HG03354 (cell line): ENCODE measurements around the gene ACR.
"Not testable (repeated sequence)": the region's sequence is repeated elsewhere in the genome, so short reads cannot be mapped to it uniquely, and the experiment has no call there.

Source experiments
- ATAC-seq: cut with Tn5 transposase; IDR thresholded peaks from one replicate; pipeline ENCODE4 v1.9.1; 2021; ENCODE audit warnings: mild to moderate bottlenecking; ENCODE audit not compliant: unreplicated experiment, poor library complexity, severe bottlenecking

Gene ACR

GRCh38 chr22:50730013-50730891, 7.8 kb upstream of the ACR start:
- no peak for ATAC-seq

- no peak for ATAC-seq
These were observed 6.9 kb upstream of the ACR start for GRCh38 chr22:50730941-50731661.

DNA sequence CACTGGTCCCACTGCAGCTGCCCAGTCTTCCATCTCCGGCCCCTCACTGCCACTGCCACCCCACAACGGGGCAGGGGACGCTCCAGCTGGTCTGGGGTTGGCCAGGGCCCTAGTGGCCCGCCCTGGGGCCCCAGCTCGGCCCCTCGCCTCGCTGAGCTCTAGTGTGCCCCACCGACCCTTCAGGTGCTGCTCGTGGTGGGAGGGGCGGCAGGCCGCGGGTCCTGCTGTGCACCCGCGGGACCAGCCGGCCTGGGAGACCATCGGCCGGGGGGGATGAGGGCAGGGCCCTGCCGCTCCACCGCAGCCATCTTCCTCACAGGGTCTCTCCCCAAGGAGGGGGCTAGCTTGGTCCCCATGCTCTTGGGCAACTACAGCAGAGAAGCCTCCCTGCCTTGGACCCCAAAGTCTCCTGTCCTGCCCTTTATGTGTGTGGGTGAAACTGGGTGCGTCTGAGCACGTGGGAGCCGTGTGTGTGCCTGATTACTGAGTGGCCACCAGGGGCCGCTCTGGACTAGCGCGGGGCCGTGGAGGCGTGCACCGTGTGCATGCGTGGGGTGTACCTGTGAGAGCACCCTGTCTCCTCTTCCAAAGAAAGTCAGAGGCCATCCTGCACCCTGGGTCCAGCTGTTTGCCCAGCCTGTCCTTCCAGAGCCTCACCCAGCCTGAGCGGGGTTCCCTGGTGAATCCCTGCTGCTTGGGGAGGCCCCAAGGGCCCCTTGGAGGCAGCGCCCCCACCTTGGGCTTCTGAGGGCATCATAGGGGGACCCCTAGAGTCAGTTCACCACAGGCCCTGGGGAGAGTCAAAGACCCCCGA, 6.0 kb upstream of the ACR start:
- ATAC-seq, result no peak

GRCh38 chr22:50732681-50733080, 5.3 kb upstream of the ACR start:
- ATAC-seq, result no peak

GRCh38 chr22:50733521-50734342, 4.3 kb upstream of the ACR start:
- no peak for ATAC-seq

DNA sequence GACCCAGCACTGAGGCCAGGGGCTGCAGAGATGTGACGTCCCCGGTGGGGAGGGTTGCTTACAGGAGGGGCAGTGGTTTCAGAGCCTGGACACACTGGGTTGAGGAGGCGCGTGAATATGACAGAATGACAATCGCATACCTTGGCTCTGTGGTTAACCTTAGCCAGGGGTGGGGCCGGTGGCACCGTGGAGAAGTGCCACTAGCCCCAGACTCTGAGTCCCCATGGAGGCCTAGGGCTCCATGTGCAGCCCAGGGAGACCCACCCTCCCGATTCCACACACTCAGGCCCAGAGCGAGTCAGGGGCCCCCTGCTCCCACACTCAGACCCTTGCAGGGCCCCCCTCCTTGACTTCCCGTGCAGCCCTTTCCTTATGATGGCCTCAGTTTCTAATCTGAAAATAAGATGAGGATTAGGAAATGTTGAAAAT, 3.6 kb upstream of the ACR start:
- ATAC-seq, result no peak

- no peak for ATAC-seq
These were observed 2.8 kb upstream of the ACR start for GRCh38 chr22:50734986-50735738.

DNA sequence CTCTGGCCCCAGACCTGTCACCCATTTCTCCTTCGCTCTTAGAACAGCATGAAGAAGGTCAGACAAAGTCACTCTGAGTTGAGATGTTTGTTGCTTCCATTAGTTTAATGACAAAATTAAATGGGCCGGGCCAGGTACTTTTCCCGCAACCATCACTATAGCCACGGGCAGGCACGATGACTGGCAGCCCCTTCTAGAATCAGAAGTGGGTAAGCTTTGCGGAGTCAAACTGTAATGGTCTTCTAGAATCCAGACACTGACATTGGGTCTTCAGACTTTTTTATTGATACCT, 2.3 kb upstream of the ACR start:
- no peak for ATAC-seq

DNA sequence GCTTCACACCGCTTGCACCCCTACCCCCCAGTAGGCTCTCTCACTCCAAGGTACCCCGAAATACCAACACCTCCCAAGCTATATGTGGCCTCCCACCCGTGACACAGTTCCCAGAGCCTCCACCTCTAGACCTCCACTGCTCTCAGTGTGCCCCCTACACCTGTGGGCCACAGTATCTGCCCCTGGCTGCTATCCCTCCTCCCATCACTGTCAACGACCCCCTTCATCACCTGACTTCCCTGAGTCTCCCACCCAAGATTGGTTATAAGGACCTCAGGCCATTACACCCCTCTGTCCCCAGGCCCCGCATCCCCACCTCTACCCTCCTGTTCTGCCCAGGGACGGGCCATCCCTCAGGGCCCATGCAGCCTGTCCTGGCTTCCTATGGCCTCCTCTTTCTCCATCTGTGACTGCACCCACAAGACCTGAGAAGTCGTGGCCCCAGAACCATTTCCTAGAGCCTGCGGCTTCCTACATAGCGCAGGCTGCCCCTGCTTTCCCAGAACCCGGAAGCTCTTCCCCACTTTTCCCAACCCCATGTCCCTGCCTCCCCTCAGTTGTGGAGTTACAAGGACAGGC, 734 bp downstream of the ACR start:
- no peak for ATAC-seq

- no peak for ATAC-seq
These were observed 1.3 kb downstream of the ACR start for GRCh38 chr22:50739279-50739691.

- ATAC-seq, result no peak
These were observed 1.9 kb downstream of the ACR start for GRCh38 chr22:50739894-50740293.

- ATAC-seq, result not testable (repeated sequence)
These were observed 2.7 kb downstream of the ACR start for GRCh38 chr22:50740714-50741113.

DNA sequence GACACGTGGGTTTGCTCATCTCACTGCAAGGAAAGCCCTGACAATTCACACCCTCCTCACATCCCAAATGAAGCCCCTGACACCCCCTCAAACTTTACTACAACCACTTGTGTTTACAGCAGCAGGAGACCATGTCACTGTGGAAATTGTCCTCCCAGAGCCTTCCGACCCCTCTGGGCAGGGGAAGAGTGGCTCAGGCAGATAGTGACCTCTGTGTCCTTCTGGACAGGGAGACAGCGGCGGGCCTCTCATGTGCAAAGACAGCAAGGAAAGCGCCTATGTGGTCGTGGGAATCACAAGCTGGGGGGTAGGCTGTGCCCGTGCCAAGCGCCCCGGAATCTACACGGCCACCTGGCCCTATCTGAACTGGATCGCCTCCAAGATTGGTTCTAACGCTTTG, 6.4 kb downstream of the ACR start:
- not testable (repeated sequence) for ATAC-seq

- ATAC-seq, result not testable (repeated sequence)
These were observed 9.5 kb downstream of the ACR start for GRCh38 chr22:50747521-50747920.

DNA sequence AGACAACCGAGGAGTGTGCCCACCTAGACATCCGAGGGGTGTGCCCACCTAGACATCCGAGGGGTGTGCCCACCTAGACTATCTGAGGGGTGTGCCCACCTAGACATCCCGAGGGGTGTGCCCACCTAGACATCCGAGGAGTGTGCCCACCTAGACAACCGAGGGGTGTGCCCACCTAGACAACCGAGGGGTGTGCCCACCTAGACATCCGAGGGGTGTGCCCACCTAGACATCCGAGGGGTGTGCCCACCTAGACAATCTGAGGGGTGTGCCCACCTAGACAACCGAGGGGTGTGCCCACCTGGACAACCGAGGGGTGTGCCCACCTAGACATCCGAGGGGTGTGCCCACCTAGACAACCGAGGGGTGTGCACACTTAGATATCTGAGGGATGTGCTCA, 10.6 kb downstream of the ACR start:
- ATAC-seq, result not testable (repeated sequence)

GRCh38 chr22:50749302-50750074, 11.5 kb downstream of the ACR start:
- ATAC-seq, result not testable (repeated sequence)

GRCh38 chr22:50755251-50755650, 17.2 kb downstream of the ACR start:
- ATAC-seq, result not testable (repeated sequence)

- not testable (repeated sequence) for ATAC-seq
These were observed 18.4 kb downstream of the ACR start for GRCh38 chr22:50756406-50756805.
